Heart left ventricle (tissue), 16 donors: ENCODE data around the gene CABLES2. TPM values are rescaled to one million over a fixed set of nuclear protein-coding genes. Genes with fewer than 3 reads are reported as not detected.
"Not testable (repeated sequence)": the region's sequence is repeated elsewhere in the genome, so short reads cannot be mapped to it uniquely, and the experiment has no call there.

Source experiments
- ATAC-seq, 4 donors: fragments of 200-7000 bp; cut with Tn5 transposase; one replicate each; pipeline ENCODE4 v1.9.1; 2020 to 2022; ENCODE audit warnings: moderate library complexity in 4 of 4, mild to moderate bottlenecking in 3 of 4, moderate number of reproducible peaks in 1 of 4
- DNase-seq, 5 donors: peaks; one replicate each; pipeline ENCODE4 v3.0.0-alpha.2; 2020
- H3K27ac ChIP-seq, 12 donors: fragments of 200-600 bp; sonication (generic) in 4 of 12; one replicate each; pipeline versions ENCODE4 v1.5.0 to v1.8.0; 2016 to 2022; ENCODE audit warnings: mild to moderate bottlenecking in 2 of 12
- H3K27me3 ChIP-seq, 9 donors: fragments of 200-600 bp; sonication (generic) in 2 of 9; one replicate each; pipeline versions ENCODE4 v1.5.1 to v1.8.0; 2016 to 2022; ENCODE audit warnings: mild to moderate bottlenecking in 3 of 9
- H3K36me3 ChIP-seq, 9 donors: fragments of 200-600 bp; sonication (generic) in 2 of 9; one replicate each; pipeline versions ENCODE4 v1.5.0 to v1.8.0; 2018 to 2022; ENCODE audit warnings: mild to moderate bottlenecking in 2 of 9
- H3K4me1 ChIP-seq, 12 donors: fragments of 200-600 bp; sonication (generic) in 4 of 12; one replicate each; pipeline versions ENCODE4 v1.5.0 to v1.8.0; 2016 to 2022; ENCODE audit warnings: mild to moderate bottlenecking in 3 of 12
- H3K4me3 ChIP-seq, 12 donors: fragments of 200-600 bp; sonication (generic) in 4 of 12; one replicate each; pipeline versions ENCODE4 v1.5.0 to v1.8.0; 2017 to 2022; ENCODE audit warnings: mild to moderate bottlenecking in 9 of 12, moderate library complexity in 4 of 12
- H3K9me3 ChIP-seq, 12 donors: fragments of 200-600 bp; sonication (generic) in 4 of 12; one replicate each; pipeline versions ENCODE4 v1.5.0 to v1.8.0; 2016 to 2022; ENCODE audit warnings: mild to moderate bottlenecking in 1 of 12
- CTCF ChIP-seq, 12 donors: fragments of 200-600 bp; sonication (generic) in 4 of 12; IDR thresholded peaks; one replicate each; pipeline versions ENCODE4 v1.5.0 to v1.8.0; 2018 to 2022; ENCODE audit warnings: antibody characterized with exemption in 12 of 12, mild to moderate bottlenecking in 5 of 12
- POLR2A ChIP-seq, 2 donors: fragments of 450-650 bp; IDR thresholded peaks; one replicate each; pipeline ENCODE4 v1.6.1; 2017; ENCODE audit warnings: antibody characterized with exemption in 2 of 2, mild to moderate bottlenecking in 2 of 2, moderate library complexity in 2 of 2
- WGBS, 4 donors: extraction: QIAGEN DNeasy Blood & Tissue Kit in 2 of 4; methylation state at CpG; one replicate each; pipeline versions ENCODE4 v1.1.5 to v1.1.7; 2013 to 2018; 5-methylcytosine and 5-hydroxymethylcytosine counted together
- intact Hi-C, 10 donors: fragments of 100-400 bp; cut with DNase I; formaldehyde crosslinking; loops; one replicate each; pipeline versions ENCODE4 v1.11.1 to v1.14.2; 2022
- polyA plus RNA-seq, 2 donors: library from polyadenylated mRNA; stranded (reverse); fragments of 200-250 nt; gene quantifications; one replicate each; pipeline ENCODE4 v1.2.3, GENCODE V29; 2013
- total RNA-seq, 9 donors: library from RNA; depleted of rRNA in 2 of 9; stranded (reverse); fragments of >200 nt in 2 of 9; fragmentation: NEBNext Ultra II Directional in 3 of 9; extraction: Animal tissue kit (Norgen Biotek cat#: 25700) in 3 of 9; gene quantifications; one replicate each; pipeline versions ENCODE4 v1.1.0 to v1.2.4, GENCODE V29; 2016 to 2023
- donor health status: ischemic (EF 13 %, LVEDD 7.1; RV severe dilation, severe dysfunction).
- donor health status: healthy with polysubstance abuse.
- donor health status: DM: no; HTN: yes; CAD: no.
- donor health status: DM: no; HTN: no; CAD: no.
- donor health status: ischemic (EF 25% LVEDD 6.9; RV normal size, moderate dysfunction).
- donor health status: ischemic (EF 25% LVEDD 5.7; RV mildly dilated, moderate dysfunction).
- donor health status: healthy.
- donor health status: DM: yes; HTN: yes; CAD: no.
- donor health status: ischemic (EF 35%, LVEDD 5.7; RV mildly dilated, moderate dysfunction).
- donor health status: nonischemic (EF 11% LVEDD 7.7; RV severe dilation, severe dysfunction).
- donor health status: DM: yes; HTN: yes; CAD: no.
- donor health status: PGD.
- donor health status: ischemic (EF 29% LVEDD 5.4; RV normal size, mild dysfunction).
- donor health status: nonischemic (EF 23%, LVEDD 6.1; RV moderate dilation, normal function).

CABLES2 gene
- total and polyA plus RNA-seq, 11 donors, result 2.9 to 12.0 (median 8.8) TPM

- 71 to 78% (median 76%) methylated on average over 15 to 28 of the region's 28 CpGs for WGBS, 4 donors
- intact Hi-C loops, result loop anchor here in 1 of 10 donors (10.0 kb wide), 1 partner anchor 187 kb away; no protein-coding TSS in a partner anchor
- ATAC-seq, result no peak
- no peak for DNase-seq
- Histone ChIP-seq H3K4me3 (no peak within 1 kb of the TSS), H3K27ac (no peak within 1 kb of the TSS), H3K27me3 (peaks cover 0 to 24% (median 7%) of the 10 kb centered on the region in 9 donors), H3K36me3 (no peaks in the 10 kb centered on the region), H3K4me1 (peaks cover 0 to 2% (median 0%) of the 10 kb centered on the region in 12 donors), H3K9me3 (no peaks in the 10 kb centered on the region)
- TF ChIP-seq CTCF (IDR thresholded peaks at IDR 0.05), result no peak
- no peak for TF ChIP-seq POLR2A (IDR thresholded peaks at IDR 0.05)
Observed at GRCh38 chr20:62427172-62428001, 20.3 kb upstream of the CABLES2 start, which contains the start of gene RBBP8NL. Gene RBBP8NL, minus strand, starts transcription at chr20:62427539. Its CDS starts 7,892 bp downstream, at chr20:62419647.

- WGBS, 4 donors, result 69 to 72% (median 69%) methylated on average over 18 to 22 of the region's 22 CpGs
- Histone ChIP-seq H3K9me3 (no peaks in the 10 kb centered on the region), H3K4me1 (peaks cover 0 to 2% (median 0%) of the 10 kb centered on the region in 12 donors), H3K27ac (no peak overlapping the region), H3K36me3 (no peaks in the 10 kb centered on the region), H3K27me3 (peaks cover 0 to 24% (median 7%) of the 10 kb centered on the region in 9 donors), H3K4me3 (no peak overlapping the region)
- intact Hi-C loops, result loop anchor here in 1 of 10 donors (10.0 kb wide), 1 partner anchor 188 kb away; no protein-coding TSS in a partner anchor
- ATAC-seq (no peak), DNase-seq (no peak)
- no peak for TF ChIP-seq POLR2A (IDR thresholded peaks at IDR 0.05)
- no peak for TF ChIP-seq CTCF (IDR thresholded peaks at IDR 0.05)
Observed at GRCh38 chr20:62426699-62427131, 19.6 kb upstream of the CABLES2 start.

- not testable (repeated sequence) for H3K4me3 ChIP-seq, H3K9me3 ChIP-seq, DNase-seq, H3K4me1 ChIP-seq, H3K27ac ChIP-seq, ATAC-seq, H3K36me3 ChIP-seq
- H3K27me3 ChIP-seq, result peaks cover 0 to 24% (median 7%) of the 10 kb centered on the region in 9 donors
- intact Hi-C loops, result loop anchor here in 1 of 10 donors (10.0 kb wide), 1 partner anchor 189 kb away; no protein-coding TSS in a partner anchor
- 91 to 100% (median 97%) methylated on average over 4 of the region's 4 CpGs for WGBS, 4 donors
Observed at GRCh38 chr20:62426059-62426348, 18.9 kb upstream of the CABLES2 start.

- ATAC-seq (no peak), DNase-seq (no peak)
- Histone ChIP-seq H3K9me3 (no peaks in the 10 kb centered on the region), H3K4me3 (no peak overlapping the region), H3K27ac (no peak overlapping the region), H3K36me3 (no peaks in the 10 kb centered on the region), H3K4me1 (peaks cover 0 to 2% (median 0%) of the 10 kb centered on the region in 12 donors), H3K27me3 (peaks cover 0 to 24% (median 7%) of the 10 kb centered on the region in 9 donors)
- no peak for TF ChIP-seq POLR2A (IDR thresholded peaks at IDR 0.05)
- TF ChIP-seq CTCF (IDR thresholded peaks at IDR 0.05), result no peak
- 82 to 93% (median 89%) methylated on average over 18 to 21 of the region's 21 CpGs for WGBS, 4 donors
- intact Hi-C loops, result loop anchor here in 1 of 10 donors (10.0 kb wide), 1 partner anchor 189 kb away; no protein-coding TSS in a partner anchor
Observed at GRCh38 chr20:62425281-62426058, 18.4 kb upstream of the CABLES2 start.
